GM12872 (cell line): Measurements from ENCODE around the gene DOK7.

Experiments
- TF ChIP-seq, protein P1 (sequence below): IDR thresholded peaks from 3 replicates; pipeline ENCODE4 v1.5.1; 2011; ENCODE audit warnings: low read depth, mild to moderate bottlenecking, low read length, moderate library complexity; ENCODE audit not compliant: insufficient read depth

DOK7 gene

DNA sequence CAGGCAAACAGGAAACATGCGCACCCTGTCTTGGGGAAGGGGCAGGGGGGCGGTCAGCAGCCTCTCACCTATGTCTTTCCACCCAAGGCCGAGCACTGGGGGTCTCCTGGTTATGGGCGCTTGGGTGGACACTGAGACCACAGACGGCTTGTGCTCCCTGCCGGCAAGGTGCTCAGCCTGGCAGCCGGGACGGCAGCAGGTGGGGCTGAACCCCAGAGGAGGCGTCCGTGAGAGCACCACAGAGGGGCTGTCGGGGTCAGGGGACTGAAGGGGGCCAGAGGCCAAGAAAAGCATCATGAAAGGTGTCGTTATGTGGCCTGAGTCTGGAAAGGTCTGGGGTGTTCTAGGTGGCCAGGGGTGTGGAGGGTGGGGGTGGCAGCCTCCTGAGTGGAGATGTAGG, 19.6 kb downstream of the DOK7 start:
- TF ChIP-seq, protein P1, sequence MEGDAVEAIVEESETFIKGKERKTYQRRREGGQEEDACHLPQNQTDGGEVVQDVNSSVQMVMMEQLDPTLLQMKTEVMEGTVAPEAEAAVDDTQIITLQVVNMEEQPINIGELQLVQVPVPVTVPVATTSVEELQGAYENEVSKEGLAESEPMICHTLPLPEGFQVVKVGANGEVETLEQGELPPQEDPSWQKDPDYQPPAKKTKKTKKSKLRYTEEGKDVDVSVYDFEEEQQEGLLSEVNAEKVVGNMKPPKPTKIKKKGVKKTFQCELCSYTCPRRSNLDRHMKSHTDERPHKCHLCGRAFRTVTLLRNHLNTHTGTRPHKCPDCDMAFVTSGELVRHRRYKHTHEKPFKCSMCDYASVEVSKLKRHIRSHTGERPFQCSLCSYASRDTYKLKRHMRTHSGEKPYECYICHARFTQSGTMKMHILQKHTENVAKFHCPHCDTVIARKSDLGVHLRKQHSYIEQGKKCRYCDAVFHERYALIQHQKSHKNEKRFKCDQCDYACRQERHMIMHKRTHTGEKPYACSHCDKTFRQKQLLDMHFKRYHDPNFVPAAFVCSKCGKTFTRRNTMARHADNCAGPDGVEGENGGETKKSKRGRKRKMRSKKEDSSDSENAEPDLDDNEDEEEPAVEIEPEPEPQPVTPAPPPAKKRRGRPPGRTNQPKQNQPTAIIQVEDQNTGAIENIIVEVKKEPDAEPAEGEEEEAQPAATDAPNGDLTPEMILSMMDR, result no peak

DNA sequence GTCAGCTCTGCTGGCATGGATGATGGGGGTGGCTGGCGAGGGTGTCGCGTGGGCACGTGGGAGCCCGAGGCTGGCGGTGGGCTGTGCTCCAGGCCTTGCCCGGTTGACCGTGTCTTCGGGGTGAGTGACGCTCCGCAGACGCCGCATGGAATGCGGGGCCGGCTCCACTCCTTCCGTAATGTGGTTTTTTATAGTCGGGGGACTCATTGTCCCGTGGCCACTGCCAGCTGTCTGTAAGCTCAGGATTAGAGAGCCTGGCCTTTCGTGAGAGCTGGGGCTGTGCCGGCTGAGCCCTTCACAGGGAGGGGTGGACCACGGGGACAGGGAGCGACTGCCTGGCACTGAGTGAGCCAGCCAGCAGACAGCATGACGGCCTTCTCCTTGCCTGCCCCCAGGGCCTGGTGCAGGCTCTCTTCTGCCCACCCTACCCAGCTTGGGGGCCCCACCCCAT, 20.4 kb downstream of the DOK7 start:
- TF ChIP-seq, protein P1, result no peak

DNA sequence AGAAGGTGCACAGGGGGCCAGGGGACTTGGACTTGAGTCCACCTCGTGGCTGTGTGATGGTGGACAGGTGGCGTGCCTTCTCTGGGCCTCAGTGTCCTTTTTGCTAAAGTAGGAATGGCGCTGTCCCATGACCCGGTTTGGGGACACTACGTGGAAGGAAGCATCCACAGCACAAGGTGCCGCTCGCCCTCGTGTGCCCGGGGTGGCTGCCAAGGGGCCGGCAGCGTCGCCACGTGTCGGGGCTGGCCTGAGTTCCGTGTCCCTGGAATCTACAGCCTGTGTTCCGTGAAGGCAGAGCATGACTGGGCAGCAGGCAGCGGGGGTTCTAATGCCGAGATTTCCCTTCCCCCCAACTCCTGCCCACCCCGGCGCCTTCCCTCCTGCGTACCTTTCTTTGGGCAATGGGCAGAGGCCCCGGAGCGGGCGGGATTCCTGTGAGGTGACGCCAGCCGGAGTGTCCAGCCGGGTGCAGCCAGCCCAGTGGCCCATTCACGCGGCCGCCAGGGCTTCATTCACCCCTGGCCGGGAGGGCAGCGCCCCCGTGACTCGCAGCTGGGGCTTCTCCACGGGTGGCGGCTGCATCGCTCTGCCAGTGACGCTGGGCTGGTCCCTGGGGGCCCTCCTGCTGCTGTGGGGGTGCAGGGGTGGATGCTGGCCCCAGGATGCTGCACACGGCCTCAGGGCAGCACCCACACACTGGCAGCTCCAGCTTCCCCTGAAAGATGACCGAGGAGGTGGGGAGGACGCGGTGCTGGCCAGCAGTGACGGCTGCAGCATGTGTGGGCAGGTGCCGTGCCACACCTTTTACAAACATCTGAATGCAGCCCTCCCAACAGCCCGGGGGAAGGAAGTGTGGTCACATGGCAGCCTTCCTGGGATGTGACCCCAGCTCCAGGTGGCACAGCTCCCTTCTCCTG, 21.2 kb downstream of the DOK7 start:
- TF ChIP-seq, protein P1, result no peak

DNA sequence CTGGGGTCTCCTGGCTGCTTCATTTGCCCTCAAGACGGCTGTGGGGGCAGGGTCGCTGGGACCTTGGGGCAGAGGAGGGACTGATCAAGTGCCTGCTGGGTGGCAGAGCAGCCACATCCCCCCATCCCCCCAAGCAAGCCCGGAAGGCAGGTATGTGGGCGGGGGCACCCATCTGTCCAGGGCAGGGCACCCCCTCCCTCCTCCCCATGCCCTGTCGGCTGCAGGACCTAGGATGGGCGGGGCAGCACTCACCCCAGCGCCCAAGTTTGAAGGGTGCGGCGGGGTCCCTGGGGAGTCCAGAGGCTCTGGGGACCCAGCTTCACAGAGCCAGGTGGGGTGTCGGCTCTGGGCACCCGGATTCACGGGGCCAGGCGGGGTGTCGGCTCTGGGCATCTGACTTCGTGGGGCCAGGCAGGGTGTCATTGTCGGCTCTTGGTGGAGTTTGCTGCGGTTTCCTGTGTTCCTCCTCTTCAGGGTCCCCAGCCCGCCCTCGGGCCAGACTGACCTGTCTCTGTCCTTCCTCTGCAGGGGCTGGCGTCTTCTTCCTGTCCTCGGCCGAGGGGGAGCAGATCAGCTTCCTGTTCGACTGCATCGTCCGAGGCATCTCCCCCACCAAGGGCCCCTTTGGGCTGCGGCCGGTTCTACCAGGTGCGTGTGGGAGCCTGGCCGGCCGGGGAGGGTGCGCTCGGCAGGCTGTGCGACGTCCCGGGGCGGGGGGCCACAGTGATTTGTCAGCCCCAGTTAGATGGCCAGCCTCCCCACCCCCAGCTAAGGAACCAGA, 22.1 kb downstream of the DOK7 start:
- TF ChIP-seq, protein P1, result no peak

DNA sequence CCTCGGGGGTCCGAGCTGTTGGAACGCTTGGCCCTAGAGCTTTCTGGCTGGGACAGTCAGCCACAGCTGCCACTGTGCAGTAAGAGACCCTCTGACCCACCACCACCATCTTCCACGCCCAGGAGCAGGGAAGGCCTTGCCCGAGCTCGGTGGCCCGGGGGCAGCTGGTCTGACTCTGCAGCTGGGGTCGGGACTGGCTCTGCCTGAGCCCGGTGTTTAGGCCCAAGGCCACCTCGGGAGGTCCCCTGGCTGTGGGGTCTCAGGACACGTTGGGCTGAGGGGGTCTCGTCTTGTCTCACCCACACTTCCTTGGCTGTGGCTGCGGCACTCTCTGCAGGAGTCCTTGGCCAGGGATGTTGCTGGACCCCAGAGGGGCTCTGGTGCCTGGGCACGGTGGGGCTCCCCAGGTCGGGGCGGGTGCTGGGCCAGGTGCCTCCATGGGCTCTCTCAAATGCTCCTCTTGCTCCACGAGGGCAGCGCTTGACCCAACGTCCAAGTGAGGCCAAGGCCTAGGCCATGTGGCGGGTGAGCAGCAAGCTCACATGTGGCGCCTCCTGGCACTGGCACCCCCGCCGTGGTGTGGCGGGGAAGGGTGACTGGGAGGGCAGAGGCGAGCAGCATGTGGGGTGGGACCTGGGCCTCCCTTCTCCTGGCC, 22.9 kb downstream of the DOK7 start:
- TF ChIP-seq, protein P1, result no peak

DNA sequence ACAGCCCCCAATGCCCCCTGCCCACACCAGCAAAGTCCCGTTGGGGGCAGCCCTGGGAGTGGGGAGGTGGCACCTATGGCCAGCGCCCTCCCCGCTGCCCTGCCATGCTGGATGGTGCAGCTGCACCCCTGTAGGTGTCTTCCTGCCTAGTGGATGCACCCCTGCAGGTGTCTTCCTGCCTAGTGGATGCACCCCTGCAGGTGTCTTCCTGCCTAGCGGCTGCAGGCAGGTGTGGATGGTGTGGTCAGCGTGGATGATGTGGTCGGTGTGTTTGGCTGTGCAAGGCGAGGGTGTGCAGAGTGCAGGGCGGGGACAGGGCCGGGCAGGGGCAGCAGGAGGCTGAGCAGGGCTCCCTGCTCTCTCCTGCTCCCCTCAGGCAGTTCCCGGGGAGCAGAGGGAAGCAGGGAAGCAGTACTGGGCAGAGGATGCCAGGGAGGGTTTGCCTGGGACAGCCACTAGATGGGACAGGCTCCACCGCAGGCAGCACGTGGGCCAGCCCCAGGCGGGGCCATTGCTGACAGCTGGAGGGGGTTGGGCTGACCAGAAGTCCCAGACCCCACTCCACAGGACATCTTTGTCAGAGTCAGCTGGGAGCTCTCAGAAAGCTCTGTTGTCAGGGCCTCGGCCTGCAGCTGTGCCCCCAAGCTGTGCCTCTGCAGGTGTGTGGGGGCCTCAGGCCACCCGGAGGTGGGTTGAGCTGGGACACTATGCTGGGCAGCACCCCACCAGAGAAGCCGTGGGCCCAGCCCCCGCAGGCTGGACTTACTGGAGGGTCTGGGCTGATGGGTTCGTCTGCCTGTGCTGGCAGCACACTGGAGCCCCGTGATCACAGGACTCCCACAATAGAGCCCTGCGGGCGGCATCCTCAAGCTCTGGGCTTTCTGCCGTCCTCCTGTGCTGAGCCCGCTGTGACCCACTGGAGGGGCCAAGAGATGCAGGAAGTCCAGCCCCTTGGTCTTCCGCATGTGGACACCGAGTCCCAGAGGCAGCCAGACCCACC, 23.7 kb downstream of the DOK7 start:
- TF ChIP-seq, protein P1, result no peak
